Measurements from ENCODE around the gene HYDIN.
"Not testable (repeated sequence)": the region's sequence is repeated elsewhere in the genome, so short reads cannot be mapped to it uniquely, and the experiment has no call there.

HYDIN gene

GRCh38 chr16:71151654-71152053 lies 78.9 kb downstream of the HYDIN start:
- not testable (repeated sequence) for H3K27ac ChIP-seq (ENCODE audit: low read depth, low read length); H3K36me3 ChIP-seq (ENCODE audit: control insufficient read depth in 5 of 5, insufficient read depth in 5 of 5, low read length in 5 of 5); H3K9ac ChIP-seq (ENCODE audit: low read length in 5 of 5); H3K4me1 ChIP-seq (ENCODE audit: control insufficient read depth in 5 of 5, insufficient read depth in 5 of 5, low read length in 5 of 5); H3K9me3 ChIP-seq (ENCODE audit: control insufficient read depth in 5 of 5, low read length in 5 of 5); H3K27me3 ChIP-seq (ENCODE audit: control insufficient read depth in 5 of 5, insufficient read depth in 4 of 5, low read length in 5 of 5); H3K4me3 ChIP-seq (ENCODE audit: low read depth in 1 of 5, low read length in 5 of 5)

GRCh38 chr16:71143246-71143645 lies 87.3 kb downstream of the HYDIN start:
- H3K9ac ChIP-seq (ENCODE audit: low read length in 5 of 5); H3K27me3 ChIP-seq (ENCODE audit: control insufficient read depth in 5 of 5, insufficient read depth in 4 of 5, low read length in 5 of 5); H3K4me1 ChIP-seq (ENCODE audit: control insufficient read depth in 5 of 5, insufficient read depth in 5 of 5, low read length in 5 of 5); H3K4me3 ChIP-seq (ENCODE audit: low read depth in 1 of 5, low read length in 5 of 5); H3K36me3 ChIP-seq (ENCODE audit: control insufficient read depth in 5 of 5, insufficient read depth in 5 of 5, low read length in 5 of 5); H3K9me3 ChIP-seq (ENCODE audit: control insufficient read depth in 5 of 5, low read length in 5 of 5); H3K27ac ChIP-seq (ENCODE audit: low read depth, low read length): not testable (repeated sequence)

DNA sequence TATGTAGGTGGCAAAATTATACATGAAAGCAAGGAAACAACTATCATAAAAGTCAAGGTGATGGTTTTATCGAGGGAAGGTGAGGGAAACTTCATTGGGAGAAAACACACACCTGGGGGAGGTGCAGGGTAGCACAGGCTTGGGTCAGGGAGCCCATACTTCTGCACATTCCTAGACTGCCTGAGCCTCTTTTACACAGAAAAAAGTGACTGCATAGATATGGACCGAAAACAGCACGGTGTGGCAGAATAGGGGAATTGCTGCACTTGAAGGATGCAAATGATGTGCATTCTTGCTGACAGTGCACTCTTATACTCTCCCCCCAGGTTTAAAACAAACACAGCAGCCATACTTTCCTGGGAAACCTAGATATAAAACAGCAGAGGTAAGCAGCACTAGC lies 120.0 kb downstream of the HYDIN start:
- H3K4me3 ChIP-seq (ENCODE audit: low read depth in 1 of 5, low read length in 5 of 5); H3K9ac ChIP-seq (ENCODE audit: low read length in 5 of 5); H3K4me1 ChIP-seq (ENCODE audit: control insufficient read depth in 5 of 5, insufficient read depth in 5 of 5, low read length in 5 of 5); H3K27ac ChIP-seq (ENCODE audit: low read depth, low read length); H3K36me3 ChIP-seq (ENCODE audit: control insufficient read depth in 5 of 5, insufficient read depth in 5 of 5, low read length in 5 of 5); H3K27me3 ChIP-seq (ENCODE audit: control insufficient read depth in 5 of 5, insufficient read depth in 4 of 5, low read length in 5 of 5); H3K9me3 ChIP-seq (ENCODE audit: control insufficient read depth in 5 of 5, low read length in 5 of 5): not testable (repeated sequence)

GRCh38 chr16:71109656-71110208 lies 120.8 kb downstream of the HYDIN start:
- not testable (repeated sequence) for H3K27me3 ChIP-seq (ENCODE audit: control insufficient read depth in 5 of 5, insufficient read depth in 4 of 5, low read length in 5 of 5); H3K9ac ChIP-seq (ENCODE audit: low read length in 5 of 5); H3K4me1 ChIP-seq (ENCODE audit: control insufficient read depth in 5 of 5, insufficient read depth in 5 of 5, low read length in 5 of 5); H3K9me3 ChIP-seq (ENCODE audit: control insufficient read depth in 5 of 5, low read length in 5 of 5); H3K4me3 ChIP-seq (ENCODE audit: low read depth in 1 of 5, low read length in 5 of 5); H3K36me3 ChIP-seq (ENCODE audit: control insufficient read depth in 5 of 5, insufficient read depth in 5 of 5, low read length in 5 of 5); H3K27ac ChIP-seq (ENCODE audit: low read depth, low read length)

DNA sequence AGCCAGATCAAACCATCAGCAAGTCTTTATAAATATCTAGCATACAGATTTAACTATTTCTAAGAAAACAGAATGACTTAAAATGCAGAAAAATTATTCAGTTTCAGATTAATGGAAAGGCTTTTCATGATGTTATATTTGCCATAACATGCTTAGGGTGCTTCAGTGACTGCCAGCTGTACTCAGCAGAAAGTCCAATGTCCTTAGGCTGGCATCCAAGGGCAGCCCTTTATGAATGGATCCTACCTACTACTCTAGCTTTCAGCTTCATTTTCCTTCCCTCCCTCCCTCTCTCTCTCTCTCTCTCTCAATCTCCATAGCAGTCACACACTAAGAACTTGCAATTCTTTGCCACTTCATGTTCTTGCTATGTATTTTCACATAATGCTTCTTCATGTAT lies 124.6 kb downstream of the HYDIN start:
- not testable (repeated sequence) for H3K9ac ChIP-seq (ENCODE audit: low read length in 5 of 5); H3K36me3 ChIP-seq (ENCODE audit: control insufficient read depth in 5 of 5, insufficient read depth in 5 of 5, low read length in 5 of 5); H3K4me1 ChIP-seq (ENCODE audit: control insufficient read depth in 5 of 5, insufficient read depth in 5 of 5, low read length in 5 of 5); H3K27me3 ChIP-seq (ENCODE audit: control insufficient read depth in 5 of 5, insufficient read depth in 4 of 5, low read length in 5 of 5); H3K9me3 ChIP-seq (ENCODE audit: control insufficient read depth in 5 of 5, low read length in 5 of 5); H3K4me3 ChIP-seq (ENCODE audit: low read depth in 1 of 5, low read length in 5 of 5); H3K27ac ChIP-seq (ENCODE audit: low read depth, low read length)

DNA sequence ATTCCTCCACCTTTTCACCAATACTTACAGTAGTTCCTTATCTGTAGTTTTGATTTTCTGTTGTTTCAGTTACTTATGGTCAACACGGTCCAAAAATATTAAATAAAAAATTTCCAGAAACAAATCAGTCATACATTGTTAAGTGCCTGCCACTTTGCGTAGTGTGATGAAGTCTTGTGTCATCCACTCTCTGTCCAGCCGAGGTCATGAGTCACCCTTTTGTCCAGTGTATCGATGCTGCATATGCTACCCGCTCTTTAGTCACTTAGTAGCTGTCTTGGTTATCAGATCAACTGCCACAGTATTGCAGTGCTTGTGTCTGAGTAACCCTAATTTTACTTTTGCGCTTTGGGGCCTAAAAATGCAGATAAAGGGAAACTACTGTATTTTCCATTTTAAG lies 146.9 kb downstream of the HYDIN start:
- H3K27me3 ChIP-seq (ENCODE audit: control insufficient read depth in 5 of 5, insufficient read depth in 4 of 5, low read length in 5 of 5); H3K27ac ChIP-seq (ENCODE audit: low read depth, low read length); H3K4me1 ChIP-seq (ENCODE audit: control insufficient read depth in 5 of 5, insufficient read depth in 5 of 5, low read length in 5 of 5); H3K36me3 ChIP-seq (ENCODE audit: control insufficient read depth in 5 of 5, insufficient read depth in 5 of 5, low read length in 5 of 5); H3K9me3 ChIP-seq (ENCODE audit: control insufficient read depth in 5 of 5, low read length in 5 of 5); H3K4me3 ChIP-seq (ENCODE audit: low read depth in 1 of 5, low read length in 5 of 5); H3K9ac ChIP-seq (ENCODE audit: low read length in 5 of 5): not testable (repeated sequence)

DNA sequence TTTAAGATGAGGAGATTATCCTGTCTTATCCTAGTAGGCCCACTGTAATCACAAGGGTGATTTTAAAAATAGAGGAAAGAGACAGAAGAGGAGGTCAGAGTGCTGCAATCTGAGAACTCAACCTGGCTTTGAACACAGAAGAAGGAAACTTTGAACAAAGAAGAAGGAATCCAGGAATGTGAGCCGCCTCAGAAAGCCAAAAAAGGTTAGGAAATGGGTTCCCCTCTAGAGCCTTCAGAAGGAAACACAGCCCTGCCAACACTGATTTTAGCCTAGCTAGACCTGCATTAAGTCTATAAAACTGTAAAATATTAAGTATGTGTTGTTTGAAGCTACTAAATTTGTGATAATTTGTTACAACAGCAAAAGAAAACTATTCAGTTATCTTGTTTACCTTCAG lies 149.7 kb downstream of the HYDIN start:
- not testable (repeated sequence) for H3K9me3 ChIP-seq (ENCODE audit: control insufficient read depth in 5 of 5, low read length in 5 of 5); H3K4me3 ChIP-seq (ENCODE audit: low read depth in 1 of 5, low read length in 5 of 5); H3K4me1 ChIP-seq (ENCODE audit: control insufficient read depth in 5 of 5, insufficient read depth in 5 of 5, low read length in 5 of 5); H3K27ac ChIP-seq (ENCODE audit: low read depth, low read length); H3K9ac ChIP-seq (ENCODE audit: low read length in 5 of 5); H3K36me3 ChIP-seq (ENCODE audit: control insufficient read depth in 5 of 5, insufficient read depth in 5 of 5, low read length in 5 of 5); H3K27me3 ChIP-seq (ENCODE audit: control insufficient read depth in 5 of 5, insufficient read depth in 4 of 5, low read length in 5 of 5)

GRCh38 chr16:71080262-71080661 lies 150.3 kb downstream of the HYDIN start:
- not testable (repeated sequence) for H3K4me3 ChIP-seq (ENCODE audit: low read depth in 1 of 5, low read length in 5 of 5); H3K27ac ChIP-seq (ENCODE audit: low read depth, low read length); H3K9me3 ChIP-seq (ENCODE audit: control insufficient read depth in 5 of 5, low read length in 5 of 5); H3K36me3 ChIP-seq (ENCODE audit: control insufficient read depth in 5 of 5, insufficient read depth in 5 of 5, low read length in 5 of 5); H3K9ac ChIP-seq (ENCODE audit: low read length in 5 of 5); H3K27me3 ChIP-seq (ENCODE audit: control insufficient read depth in 5 of 5, insufficient read depth in 4 of 5, low read length in 5 of 5); H3K4me1 ChIP-seq (ENCODE audit: control insufficient read depth in 5 of 5, insufficient read depth in 5 of 5, low read length in 5 of 5)

- not testable (repeated sequence) for H3K4me3 ChIP-seq (ENCODE audit: low read depth in 1 of 5, low read length in 5 of 5); H3K9me3 ChIP-seq (ENCODE audit: control insufficient read depth in 5 of 5, low read length in 5 of 5); H3K27ac ChIP-seq (ENCODE audit: low read depth, low read length); H3K27me3 ChIP-seq (ENCODE audit: control insufficient read depth in 5 of 5, insufficient read depth in 4 of 5, low read length in 5 of 5); H3K36me3 ChIP-seq (ENCODE audit: control insufficient read depth in 5 of 5, insufficient read depth in 5 of 5, low read length in 5 of 5); H3K9ac ChIP-seq (ENCODE audit: low read length in 5 of 5); H3K4me1 ChIP-seq (ENCODE audit: control insufficient read depth in 5 of 5, insufficient read depth in 5 of 5, low read length in 5 of 5)
Observed at GRCh38 chr16:71070651-71071050, 159.9 kb downstream of the HYDIN start.

DNA sequence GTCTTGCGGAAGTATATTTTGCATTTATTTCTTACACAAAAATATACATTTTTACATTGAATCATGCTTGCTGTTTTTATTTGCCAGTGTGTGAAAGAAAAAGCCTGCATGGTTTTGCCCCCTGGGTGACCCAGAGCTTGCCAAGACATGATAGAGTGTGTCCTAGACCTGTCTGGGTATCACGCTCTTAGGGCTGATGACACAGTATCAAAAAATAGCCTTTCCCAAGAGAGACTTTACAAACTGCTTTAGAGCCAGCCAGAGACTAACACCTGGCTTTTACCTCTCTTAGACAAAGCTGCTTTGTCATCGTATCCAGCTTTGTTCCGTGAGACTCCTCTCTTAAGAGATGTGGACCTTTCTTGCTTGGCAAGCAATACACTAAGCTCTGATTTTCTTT lies 160.7 kb downstream of the HYDIN start:
- not testable (repeated sequence) for H3K27me3 ChIP-seq (ENCODE audit: control insufficient read depth in 5 of 5, insufficient read depth in 4 of 5, low read length in 5 of 5); H3K4me3 ChIP-seq (ENCODE audit: low read depth in 1 of 5, low read length in 5 of 5); H3K27ac ChIP-seq (ENCODE audit: low read depth, low read length); H3K4me1 ChIP-seq (ENCODE audit: control insufficient read depth in 5 of 5, insufficient read depth in 5 of 5, low read length in 5 of 5); H3K9me3 ChIP-seq (ENCODE audit: control insufficient read depth in 5 of 5, low read length in 5 of 5); H3K36me3 ChIP-seq (ENCODE audit: control insufficient read depth in 5 of 5, insufficient read depth in 5 of 5, low read length in 5 of 5); H3K9ac ChIP-seq (ENCODE audit: low read length in 5 of 5)

DNA sequence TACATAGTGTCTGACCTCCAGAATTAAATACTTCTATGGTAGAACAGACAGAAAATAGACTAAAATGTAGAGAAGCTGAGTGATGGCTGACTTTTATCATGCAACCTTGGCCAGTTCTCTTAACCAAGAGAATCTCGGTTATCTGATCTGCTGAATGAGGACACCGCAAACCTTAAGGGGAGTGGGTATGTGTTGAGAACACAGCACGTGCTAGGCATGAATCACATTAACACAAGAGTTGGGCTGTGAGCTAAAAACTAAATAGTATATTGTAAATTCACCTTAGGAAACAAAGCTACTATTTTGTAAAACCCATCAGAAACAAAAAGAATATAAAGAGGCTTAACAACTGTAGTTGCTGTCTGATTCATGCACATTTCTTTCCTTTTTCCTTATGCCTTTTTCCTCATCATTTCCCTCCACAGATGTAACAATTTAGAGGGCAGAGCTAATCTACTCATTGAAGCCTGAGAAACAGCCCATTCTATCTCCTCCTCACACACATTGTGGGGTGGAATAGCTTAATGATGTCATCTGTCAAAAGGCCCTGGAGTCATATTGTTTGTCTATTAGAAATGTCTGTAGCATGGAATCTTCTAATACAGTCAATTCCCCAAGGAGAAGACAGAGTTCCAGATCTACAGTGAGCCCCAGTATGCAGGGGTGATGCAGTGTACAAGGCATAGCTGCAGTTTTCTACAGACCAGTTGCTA lies 176.5 kb downstream of the HYDIN start:
- not testable (repeated sequence) for H3K27me3 ChIP-seq (ENCODE audit: control insufficient read depth in 5 of 5, insufficient read depth in 4 of 5, low read length in 5 of 5); H3K4me1 ChIP-seq (ENCODE audit: control insufficient read depth in 5 of 5, insufficient read depth in 5 of 5, low read length in 5 of 5); H3K9ac ChIP-seq (ENCODE audit: low read length in 5 of 5); H3K27ac ChIP-seq (ENCODE audit: low read depth, low read length); H3K4me3 ChIP-seq (ENCODE audit: low read depth in 1 of 5, low read length in 5 of 5); H3K9me3 ChIP-seq (ENCODE audit: control insufficient read depth in 5 of 5, low read length in 5 of 5); H3K36me3 ChIP-seq (ENCODE audit: control insufficient read depth in 5 of 5, insufficient read depth in 5 of 5, low read length in 5 of 5)

Data from subcutaneous abdominal adipose tissue (tissue), 5 donors.